T-helper 1 cell (primary cell): ENCODE data around the gene TMEM171.

Experiments used
- DNase-seq, 5 donors: peaks; one replicate each; pipeline ENCODE4 v3.0.0-alpha.2; 2012 to 2020

The TMEM171 gene

GRCh38 chr5:73153513-73153912 is 33.1 kb downstream of the TMEM171 start:
- DNase-seq = no peak

- DNase-seq = no peak
Measured at GRCh38 chr5:73154208-73155006, 34.0 kb downstream of the TMEM171 start.

DNA sequence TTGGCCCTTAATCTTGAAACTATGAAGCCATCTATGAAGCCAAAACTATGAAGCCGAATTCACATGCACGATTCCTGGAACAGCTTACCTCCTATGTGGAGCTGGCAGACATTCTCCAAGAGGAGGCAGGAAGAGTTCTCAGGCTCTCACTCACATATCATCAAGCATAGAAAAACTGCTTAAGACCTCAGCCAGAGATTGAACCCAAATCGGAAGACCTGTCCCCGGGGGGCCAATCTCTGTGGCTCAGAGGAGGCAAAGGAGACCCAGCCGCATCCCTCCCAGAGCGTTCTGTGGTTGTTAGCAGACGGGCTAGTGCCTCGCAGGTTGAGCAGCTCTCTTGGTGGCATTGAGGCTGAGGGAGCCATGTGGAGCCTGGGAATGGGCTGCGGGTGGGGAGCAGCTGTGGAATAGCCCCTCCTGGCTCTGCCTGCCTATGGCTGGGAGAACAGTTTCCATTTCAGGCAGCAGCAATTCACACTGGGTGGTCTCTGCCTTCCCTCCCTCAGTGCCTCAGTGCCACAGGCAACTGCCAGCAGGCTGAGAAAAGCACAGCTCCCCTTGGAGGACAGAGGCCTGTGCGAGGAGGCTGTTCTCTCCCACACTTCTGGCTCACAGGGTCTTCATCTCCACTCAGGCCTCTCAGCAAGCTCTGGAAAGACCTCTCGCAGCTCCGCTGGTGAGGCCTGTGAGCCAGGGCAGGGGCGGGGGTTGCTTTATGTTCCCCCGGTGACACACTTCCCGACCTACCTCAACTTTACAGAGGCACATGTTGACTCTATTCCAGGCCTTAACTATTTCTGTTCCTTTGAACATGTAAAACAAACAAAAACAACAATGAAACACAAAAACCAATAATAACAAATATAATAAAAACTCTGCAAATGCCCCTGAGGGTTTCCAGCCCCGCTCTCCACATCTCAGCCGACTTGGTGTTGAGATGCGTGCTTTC is 35.2 kb downstream of the TMEM171 start:
- no peak for DNase-seq

DNA sequence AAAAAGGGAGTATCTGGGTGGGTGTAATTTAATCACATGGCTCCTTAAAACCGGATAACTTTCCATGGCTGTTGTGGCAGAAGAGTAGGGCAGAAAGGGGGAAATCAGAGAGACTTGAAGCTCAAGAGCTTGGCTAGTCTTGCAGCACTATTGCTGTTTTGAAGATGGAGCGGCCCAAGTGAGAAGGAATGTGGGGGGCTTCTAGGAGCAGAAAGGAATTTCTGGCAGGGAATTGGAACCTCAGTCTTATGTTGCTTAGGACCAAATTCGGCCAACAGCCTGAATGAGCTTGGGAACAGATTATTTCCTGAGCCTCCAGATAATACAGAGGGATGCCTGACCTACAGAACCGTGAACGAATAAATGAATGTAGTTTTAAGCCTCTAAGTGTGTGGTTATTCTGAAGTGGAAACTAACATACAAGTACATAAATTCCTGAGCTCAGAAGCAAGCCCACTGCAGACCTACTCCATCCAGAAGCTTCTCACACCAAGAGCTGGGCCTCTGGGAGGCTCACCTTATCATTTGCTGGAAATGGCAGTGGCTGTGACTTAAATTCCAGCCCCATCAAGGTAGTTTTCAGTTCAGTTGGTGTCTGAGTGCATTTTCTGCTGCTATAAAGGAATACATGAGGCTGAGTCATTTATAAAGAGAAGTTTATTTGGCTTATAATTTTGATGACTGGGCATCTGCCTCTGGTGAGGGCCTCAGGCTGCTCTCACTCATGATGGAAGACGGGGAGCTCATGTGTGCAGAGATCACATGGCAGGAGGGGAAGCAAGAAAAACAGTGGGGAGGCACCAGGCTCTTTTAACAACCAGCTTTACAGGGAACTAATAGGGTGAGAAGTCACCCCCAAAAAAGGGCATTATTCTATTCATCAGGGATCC is 37.3 kb downstream of the TMEM171 start:
- no peak for DNase-seq

- DNase-seq = no peak
Measured at GRCh38 chr5:73158313-73158712, 37.9 kb downstream of the TMEM171 start.

DNA sequence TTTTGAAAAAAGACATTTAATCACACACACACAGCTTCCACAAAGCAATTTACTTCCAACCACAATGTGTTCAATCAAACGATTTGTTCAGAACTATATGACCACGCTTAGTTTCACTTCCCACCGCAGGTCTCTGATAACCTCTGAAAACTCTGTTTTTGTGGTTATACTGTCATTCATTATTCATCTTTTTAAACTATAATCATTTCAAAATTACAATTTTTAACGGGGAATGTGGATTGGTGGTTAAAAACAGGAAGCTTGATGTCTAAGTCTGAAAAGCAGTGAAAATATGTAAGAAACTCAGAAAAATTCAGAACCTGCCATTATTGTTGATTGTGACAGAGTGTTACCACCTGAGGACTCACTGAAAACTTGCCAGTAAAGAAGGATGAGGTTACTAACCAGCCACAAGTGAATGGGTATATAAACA is 39.9 kb downstream of the TMEM171 start:
- DNase-seq = peak in 2 of 5 donors; percentile 41 to 82

GRCh38 chr5:73170522-73170921 is 50.1 kb downstream of the TMEM171 start:
- peak in 1 of 5 donors; percentile 23 for DNase-seq

GRCh38 chr5:73171495-73171894 is 51.1 kb downstream of the TMEM171 start:
- DNase-seq = no peak

GRCh38 chr5:73172951-73173350 is 52.6 kb downstream of the TMEM171 start, which contains the start of gene TMEM174:
Gene TMEM174, plus strand, starts transcription at chr5:73173193. Its CDS starts 51 bp downstream, at chr5:73173244.
- DNase-seq = no peak

GRCh38 chr5:73174100-73174815 is 53.9 kb downstream of the TMEM171 start:
- DNase-seq = no peak

DNA sequence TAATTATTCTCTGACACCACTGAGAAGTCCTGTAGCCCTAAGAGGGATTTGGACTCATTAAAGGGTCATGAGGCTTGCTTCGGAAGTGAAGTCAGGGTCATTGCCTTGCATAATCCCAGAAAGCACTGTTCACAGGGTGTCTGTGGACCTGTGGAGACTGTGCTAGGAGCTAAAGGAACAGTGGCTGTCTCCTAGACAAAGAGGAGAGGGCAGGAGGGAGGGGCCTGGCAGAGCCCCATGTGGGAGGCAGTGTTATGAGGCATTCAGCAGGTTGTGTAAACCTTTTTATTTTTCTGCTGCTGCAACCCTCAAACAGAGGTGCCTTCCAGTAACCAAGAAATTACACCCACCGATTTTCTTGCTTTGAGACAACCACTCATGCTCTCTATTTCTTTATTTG is 55.9 kb downstream of the TMEM171 start:
- DNase-seq = no peak

- no peak for DNase-seq
Measured at GRCh38 chr5:73178265-73178664, 57.9 kb downstream of the TMEM171 start.

DNA sequence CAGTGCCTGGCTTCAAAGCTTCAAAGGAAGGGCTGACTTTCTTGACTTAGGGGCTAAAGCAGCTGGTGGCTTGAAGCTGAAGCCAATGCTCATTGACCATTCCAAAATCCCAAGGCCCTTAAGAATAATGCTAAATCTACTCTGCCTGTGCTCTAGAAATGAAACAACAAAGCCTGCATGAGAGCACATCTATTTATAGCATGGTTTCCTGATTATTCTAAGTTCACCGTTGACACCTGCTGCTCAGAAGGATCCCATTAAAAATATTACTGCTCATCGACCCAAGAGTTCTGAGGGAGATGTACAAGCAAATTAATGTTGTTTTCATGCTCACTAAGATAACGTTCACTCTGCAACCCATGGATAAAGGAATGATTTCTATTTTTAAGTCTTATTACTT is 59.4 kb downstream of the TMEM171 start:
- no peak for DNase-seq

GRCh38 chr5:73180566-73180965 is 60.2 kb downstream of the TMEM171 start:
- DNase-seq = no peak
